GM18520 (cell line): ENCODE data around the gene CDS2.

Source experiments
- ATAC-seq: cut with Tn5 transposase; IDR thresholded peaks from one replicate; pipeline ENCODE4 v1.9.1; 2021; ENCODE audit not compliant: unreplicated experiment

The CDS2 gene

DNA sequence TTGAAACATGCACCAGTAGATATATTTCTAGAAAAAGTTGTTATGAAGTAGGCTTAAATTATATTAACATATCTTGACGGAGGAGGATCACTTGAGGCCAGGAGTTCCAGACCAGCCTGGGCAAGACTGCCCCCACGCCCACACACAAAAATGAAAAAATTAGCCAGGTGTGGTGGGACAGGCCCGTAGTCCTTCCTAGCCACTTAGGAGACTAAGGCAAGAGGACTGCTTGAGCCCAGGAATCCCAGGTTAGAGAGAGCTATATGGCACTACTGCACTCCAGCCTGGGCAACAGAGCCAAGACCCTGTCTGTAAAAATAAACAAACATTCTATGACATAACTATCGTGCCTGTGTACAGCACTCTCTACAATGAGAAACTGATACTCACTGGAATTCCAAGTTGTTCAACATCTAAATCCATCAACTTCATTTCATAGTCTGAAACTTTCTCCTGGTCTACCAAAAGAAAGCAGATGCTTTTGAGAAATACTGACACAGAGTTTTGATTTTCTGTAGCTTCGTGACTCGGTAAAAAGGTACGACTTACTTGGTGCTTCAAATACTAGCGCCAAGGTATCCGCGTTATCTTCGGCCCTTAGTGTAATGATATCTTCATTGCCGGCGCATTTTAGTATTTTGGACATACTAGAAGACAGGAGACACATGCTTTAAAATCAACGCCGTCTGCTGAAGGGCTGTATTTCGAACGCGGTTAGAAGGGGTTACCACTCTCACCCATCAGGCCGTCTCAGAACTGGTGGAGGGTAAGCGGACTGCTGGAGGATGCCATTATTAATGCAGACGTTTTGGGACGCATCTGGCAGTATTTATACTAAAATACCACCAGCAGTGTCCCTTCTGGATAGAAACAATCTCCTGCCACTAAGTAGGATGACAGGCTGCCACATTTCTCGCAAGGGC is 8.3 kb upstream of the CDS2 start:
- no peak for ATAC-seq

GRCh38 chr20:5119143-5119434 is 7.7 kb upstream of the CDS2 start:
- ATAC-seq: no peak

DNA sequence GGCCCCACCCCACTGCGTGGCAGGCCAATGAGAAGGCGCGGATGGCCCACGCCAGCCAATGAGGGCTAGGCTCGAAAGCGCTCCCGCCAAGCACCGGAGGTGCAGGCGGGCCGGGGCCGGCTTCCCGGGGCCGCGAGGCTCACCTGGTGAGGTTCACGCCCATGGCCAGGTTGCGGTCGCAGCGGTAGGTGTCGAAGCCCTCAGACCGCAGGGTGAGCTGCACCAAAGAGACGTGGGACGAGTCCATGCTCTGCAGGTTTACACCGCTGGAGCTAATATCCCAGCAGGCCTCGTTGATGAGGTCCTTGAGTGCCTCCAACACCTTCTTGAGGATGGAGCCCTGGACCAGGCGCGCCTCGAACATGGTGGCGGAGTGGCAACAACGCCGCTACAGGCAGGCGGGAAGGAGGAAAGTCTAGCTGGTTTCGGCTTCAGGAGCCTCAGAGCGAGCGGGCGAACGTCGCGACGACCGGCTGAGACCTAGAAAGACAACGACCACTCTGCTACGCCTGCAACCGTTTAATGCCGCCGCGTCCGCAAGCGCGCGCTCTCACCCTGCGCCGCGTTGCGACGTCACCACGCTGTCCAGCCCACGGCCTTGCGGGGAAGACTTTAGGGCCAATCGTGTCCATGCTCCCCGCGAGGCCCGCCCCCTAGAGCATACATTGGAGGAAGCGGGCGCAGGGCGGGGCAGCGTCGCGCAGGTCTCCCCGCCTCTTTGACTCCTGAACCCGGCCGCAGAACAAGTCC is 7.2 kb upstream of the CDS2 start, which contains the start of gene PCNA:
Gene PCNA (minus strand): TSS at position 524 of the 750 bp plus-strand sequence. CDS start 160 bp downstream, at position 364.
- ATAC-seq: peak; percentile 91

GRCh38 chr20:5120185-5120476 is 6.7 kb upstream of the CDS2 start:
- ATAC-seq: no peak

- ATAC-seq: no peak
Observed at GRCh38 chr20:5122873-5123260, 3.9 kb upstream of the CDS2 start.

DNA sequence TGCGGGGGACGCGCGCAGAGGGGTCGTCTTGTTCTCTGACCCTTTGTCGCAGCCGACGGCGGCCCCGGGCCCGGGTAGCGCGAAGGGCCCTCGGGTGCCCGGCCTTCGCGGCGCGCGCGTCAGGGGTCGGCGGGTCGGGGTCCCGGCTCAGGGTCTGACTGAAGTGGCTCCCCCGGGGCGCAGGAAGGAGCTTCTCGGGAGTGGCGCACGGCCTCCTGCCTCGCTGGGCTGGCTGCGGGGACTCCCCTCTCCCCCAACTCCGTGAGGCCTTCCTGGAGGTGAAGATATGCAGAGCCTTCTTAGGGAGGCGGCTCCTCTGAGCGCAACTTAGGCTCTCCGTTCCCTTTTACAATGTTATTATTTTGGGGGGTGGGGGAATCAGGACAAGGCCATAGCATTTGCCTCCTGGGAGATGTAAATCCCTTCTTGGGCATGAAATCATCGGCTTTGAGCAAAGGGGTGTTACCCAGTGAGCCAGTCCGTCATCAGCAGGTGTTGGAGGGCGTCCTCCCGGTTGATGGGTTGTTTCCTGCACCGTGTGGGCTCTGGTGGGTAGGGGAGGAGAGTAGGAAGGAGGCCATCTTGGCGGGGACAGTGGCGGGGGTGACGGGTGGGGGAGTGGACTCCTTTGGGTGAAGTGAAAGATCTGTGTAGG is 523 bp downstream of the CDS2 start:
- peak; percentile 18 for ATAC-seq

DNA sequence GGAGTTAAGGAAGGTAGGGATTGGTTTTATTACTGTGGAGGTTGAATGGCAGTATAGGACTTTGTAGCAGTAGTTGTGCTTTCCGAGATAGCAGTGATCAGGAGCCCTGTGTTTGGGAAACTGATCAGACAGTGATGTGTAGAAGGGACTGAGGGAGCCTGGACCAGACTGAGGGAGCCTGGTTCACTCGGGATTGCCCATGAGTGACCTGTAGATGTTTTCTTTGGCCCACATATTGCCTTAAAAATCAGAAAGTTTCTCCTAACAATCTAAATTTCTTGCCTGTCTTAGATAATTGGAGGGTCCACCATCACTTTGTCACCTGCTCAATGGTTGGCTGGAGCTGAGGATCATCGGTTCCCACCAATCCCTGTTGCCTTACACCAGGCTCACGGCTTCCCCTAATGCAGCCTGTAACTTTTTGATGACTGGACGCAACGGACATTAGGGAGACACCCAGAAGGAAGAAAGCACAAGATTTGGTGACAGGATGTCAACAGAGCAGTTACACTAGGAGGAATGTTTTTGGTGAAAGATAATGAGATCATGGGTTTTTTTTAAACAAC is 1.1 kb downstream of the CDS2 start:
- ATAC-seq: no peak

DNA sequence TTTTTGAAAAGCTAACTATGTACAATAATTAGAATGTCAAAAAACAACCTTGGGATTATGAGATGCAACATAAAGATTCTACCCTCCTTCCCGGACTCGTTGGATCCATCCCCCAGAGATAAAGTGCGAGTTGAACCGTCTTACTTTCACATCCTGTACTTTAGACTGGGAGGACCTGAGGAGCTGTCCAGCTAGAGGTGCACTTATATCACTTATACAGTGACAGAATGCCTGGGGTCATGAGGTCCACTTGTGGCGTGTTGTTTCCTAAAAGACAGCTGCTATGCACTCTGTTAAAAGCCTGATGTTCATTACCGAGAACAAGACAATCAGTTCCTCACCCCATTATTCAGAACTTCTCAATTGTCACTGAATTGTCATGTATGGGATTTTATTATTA is 2.1 kb downstream of the CDS2 start:
- no peak for ATAC-seq

DNA sequence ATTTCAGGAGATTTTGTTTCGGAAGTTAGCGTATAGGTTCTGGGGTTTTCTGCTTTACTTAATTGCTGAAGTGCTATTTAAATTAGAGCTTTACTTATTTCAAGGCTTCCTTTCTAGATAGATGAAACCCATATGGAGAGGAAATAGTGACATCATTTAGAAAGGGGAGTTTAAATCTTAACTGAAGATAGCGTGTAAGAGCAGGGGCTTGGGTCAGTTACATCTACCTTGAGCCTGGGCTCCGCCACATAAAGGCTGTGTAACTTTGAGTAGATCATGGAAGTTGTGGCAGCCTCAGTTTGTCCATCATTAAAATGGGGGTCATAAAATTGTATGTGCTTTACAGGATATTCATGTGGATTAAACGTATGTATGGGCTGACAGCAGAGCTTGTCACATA is 4.7 kb downstream of the CDS2 start:
- ATAC-seq: no peak

DNA sequence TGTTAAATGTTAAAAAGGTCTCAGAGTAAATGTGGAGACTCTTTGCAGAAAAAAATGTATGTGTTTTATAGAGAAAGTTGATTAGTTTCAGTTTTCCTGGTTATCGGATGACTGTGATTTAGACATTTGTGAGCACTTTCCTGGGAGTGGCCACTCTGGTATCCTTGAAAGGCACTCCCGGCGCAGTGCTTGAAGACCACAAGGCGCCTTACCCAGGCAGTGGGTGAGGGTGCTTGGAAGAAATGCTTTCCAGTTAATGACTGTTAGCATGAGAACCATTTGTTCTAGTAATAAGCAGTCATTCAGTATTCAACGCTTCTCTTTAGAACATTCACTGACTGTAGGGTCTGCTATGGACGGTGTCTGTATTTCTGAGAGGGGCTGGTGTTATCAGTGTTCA is 7.2 kb downstream of the CDS2 start:
- no peak for ATAC-seq

- ATAC-seq: peak; percentile 60
Observed at GRCh38 chr20:5135363-5136012, 8.7 kb downstream of the CDS2 start.

DNA sequence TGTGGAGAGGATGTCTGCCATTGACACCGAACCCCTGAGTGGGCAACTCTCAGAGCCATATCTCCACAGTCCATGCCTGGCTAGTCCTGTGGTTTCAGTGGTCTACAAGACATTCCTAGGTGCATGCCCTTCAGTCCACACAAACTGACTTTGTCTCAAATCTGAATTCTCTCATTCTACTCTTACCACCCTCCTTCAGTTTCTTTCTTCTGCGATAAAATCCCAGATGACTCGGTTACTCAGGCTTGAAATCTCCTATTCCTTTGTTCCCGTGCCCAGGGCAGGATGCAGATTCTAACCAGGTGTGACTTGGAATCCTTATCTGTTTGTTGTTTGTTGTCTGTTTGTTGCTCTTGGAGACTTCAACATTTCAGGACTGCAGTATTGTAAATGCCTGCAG is 9.3 kb downstream of the CDS2 start:
- ATAC-seq: no peak

GRCh38 chr20:5140195-5140594 is 13.4 kb downstream of the CDS2 start:
- ATAC-seq: no peak

GRCh38 chr20:5141615-5142014 is 14.8 kb downstream of the CDS2 start:
- no peak for ATAC-seq

GRCh38 chr20:5143851-5144250 is 17.0 kb downstream of the CDS2 start:
- ATAC-seq: no peak

GRCh38 chr20:5145365-5146098 is 18.7 kb downstream of the CDS2 start:
- no peak for ATAC-seq

DNA sequence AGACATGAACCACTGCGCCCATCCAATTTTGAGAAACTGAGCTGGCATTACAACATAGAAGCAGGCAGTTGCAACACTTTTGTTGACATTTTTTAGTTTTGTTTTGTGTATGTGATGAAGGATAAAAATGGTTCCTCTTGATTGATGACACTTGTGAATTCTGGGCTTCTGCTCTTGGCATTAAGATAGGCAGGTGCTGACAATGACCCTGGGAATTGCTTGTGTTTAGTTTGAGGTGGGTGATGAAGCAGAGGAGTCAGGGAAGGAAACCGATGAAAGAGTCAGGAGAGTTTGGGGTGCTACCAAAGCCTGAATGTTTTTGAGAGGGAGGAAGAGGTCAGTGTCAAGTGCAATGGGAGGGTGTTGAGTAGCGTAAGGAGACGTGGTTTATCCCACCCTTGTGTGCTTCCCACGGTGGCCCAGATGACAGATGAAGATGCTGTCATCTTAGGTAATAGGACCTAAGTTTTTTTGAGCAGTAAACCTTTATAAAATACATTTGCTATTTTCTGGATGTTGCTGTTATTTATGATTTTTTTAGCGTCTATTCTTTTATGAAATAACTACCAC is 19.4 kb downstream of the CDS2 start:
- ATAC-seq: no peak

DNA sequence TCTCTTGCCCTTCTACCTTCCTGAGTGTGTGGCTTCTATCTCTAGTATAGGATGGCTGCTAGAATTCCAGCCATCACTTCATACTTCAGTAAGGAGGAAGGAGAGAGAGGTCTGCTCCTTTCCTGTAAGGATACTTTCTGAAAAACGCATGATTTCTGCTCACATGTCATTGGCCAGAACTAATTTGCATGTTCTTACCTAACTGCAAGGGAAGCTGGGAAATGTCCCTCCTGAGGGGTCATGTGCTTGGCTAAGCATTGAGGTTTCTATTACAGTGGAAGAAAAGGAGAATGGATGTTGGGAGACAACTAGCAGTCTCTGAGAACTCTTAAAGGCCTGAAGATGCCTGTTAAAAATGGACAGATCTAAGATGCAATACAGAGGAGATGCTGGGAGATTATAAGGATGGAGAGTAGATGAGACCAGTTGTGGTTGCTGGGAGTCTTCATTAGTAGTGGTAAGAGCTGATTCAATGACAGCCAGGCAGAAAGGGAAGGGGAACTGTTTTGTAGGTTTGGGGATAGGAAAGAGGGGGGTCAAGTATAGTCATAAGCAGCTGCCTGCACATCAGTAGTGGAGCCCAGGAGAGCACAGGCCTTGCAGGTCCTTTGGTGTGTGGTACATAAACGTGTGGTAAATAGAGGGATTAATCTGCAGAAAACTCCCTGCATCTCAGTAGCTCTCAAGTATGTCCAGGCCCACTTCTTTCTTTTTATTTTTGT is 20.2 kb downstream of the CDS2 start:
- no peak for ATAC-seq

DNA sequence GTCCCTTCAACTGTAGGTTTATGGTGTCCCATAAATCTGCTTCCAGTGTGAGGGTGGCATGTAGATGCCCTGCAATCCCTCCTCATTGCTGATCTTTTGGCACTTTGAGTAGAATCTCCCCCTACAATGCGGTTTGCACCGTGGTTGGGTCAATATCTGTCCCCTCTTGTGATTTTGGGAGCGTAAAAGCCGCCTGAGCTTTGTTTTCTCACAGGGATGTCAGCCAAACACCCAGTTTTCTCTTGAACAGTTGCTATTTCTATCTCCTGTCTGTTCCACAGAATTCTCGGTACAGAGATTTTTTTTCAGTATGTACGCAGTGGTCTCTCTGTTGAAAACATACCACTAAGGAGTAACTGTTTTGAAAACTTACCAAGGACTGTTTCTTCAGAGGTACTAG is 21.8 kb downstream of the CDS2 start:
- no peak for ATAC-seq

DNA sequence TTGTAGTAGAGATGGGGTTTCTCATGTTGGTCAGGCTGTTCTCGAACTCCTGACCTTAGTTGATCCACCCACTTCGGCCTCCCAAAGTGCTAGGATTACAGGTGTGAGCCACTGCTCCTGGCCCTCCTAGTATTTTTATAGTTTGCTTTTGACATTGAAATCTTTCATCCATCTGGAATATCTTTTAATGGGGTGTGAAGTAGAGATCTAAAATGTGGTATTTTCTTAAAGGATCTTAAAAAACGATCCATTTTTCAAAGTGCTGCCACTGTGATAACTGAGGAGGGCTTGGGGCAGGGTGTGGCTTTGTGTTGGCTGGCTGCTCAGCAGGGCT is 23.1 kb downstream of the CDS2 start:
- no peak for ATAC-seq
